B cell (primary cell): ENCODE results near the gene ITGB1BP1. TPM values are rescaled to one million over a fixed set of nuclear protein-coding genes. Genes with fewer than 3 reads are reported as not detected.

Experiments used
- ATAC-seq: fragments of 200-7000 bp; cut with Tn5 transposase; one replicate; pipeline ENCODE4 v1.10.0; 2021; ENCODE audit warnings: low read depth, mild to moderate bottlenecking, moderate number of reproducible peaks, moderate library complexity
- CTCF ChIA-PET: fragments of 350-600 bp; sonication (Branson Sonifier 250); formaldehyde crosslinking; loops from one replicate; lab custom pipeline; 2021; ENCODE audit warnings: antibody characterized with exemption, inconsistent platforms; lab: Charles Lee
- POLR2A ChIA-PET: fragments of 350-600 bp; sonication (Branson Sonifier 250); formaldehyde crosslinking; loops from one replicate; lab custom pipeline; 2021; ENCODE audit warnings: antibody characterized with exemption; lab: Charles Lee
- DNase-seq: peaks from one replicate; pipeline ENCODE4 v3.0.0; 2013
- H2AFZ ChIP-seq: 2 replicates; pipeline ENCODE4 v1.6.1; 2012; ENCODE audit warnings: mild to moderate bottlenecking, low read depth, low read length; ENCODE audit not compliant: insufficient read depth, poor library complexity, severe bottlenecking
- H3K27ac ChIP-seq, 2 donors: 1 replicate in 1 of 2; 2 replicates in 1 of 2; pipeline ENCODE4 v1.5.1; 2012 to 2013; ENCODE audit warnings: low read length in 2 of 2, mild to moderate bottlenecking in 2 of 2, moderate library complexity in 1 of 2
- H3K27me3 ChIP-seq, 4 experiments: fragments of 200-600 bp in 1 of 4; sonication (generic) in 1 of 4; replicated peaks in 1 of 4; 1 replicate in 2 of 4; 2 replicates in 2 of 4; pipeline versions ENCODE4 v1.6.1 to v1.7.0; 2013 to 2016; ENCODE audit warnings: low read length in 3 of 4, mild to moderate bottlenecking in 2 of 4, mixed read lengths in 1 of 4, moderate library complexity in 1 of 4; ENCODE audit not compliant: insufficient read depth in 4 of 4, control insufficient read depth in 3 of 4; ENCODE audit errors: control extremely low read depth in 1 of 4
- H3K36me3 ChIP-seq, 2 experiments: replicated peaks in 1 of 2; 1 replicate in 1 of 2; 2 replicates in 1 of 2; pipeline versions ENCODE4 v1.6.1 to v1.7.1; 2013; ENCODE audit warnings: low read length in 1 of 2; ENCODE audit not compliant: insufficient read depth in 2 of 2, control insufficient read depth in 1 of 2; ENCODE audit errors: control extremely low read depth in 1 of 2, extremely low read depth in 1 of 2
- H3K4me1 ChIP-seq, 2 donors: fragments of 200-600 bp in 1 of 2; sonication (generic) in 1 of 2; 1 replicate in 1 of 2; 2 replicates in 1 of 2; pipeline versions ENCODE4 v1.5.1 to v1.6.1; 2013 to 2017; ENCODE audit warnings: low read length in 2 of 2; ENCODE audit not compliant: control insufficient read depth in 2 of 2, insufficient read depth in 2 of 2
- H3K4me2 ChIP-seq: replicated peaks from 2 replicates; pipeline ENCODE3; 2012; ENCODE audit warnings: mild to moderate bottlenecking, low read depth, low read length; ENCODE audit not compliant: poor library complexity, severe bottlenecking
- H3K4me3 ChIP-seq, 5 experiments: fragments of 200-600 bp in 1 of 5; sonication (generic) in 1 of 5; 1 replicate in 3 of 5; 2 replicates in 2 of 5; pipeline versions ENCODE4 v1.5.1 to v1.7.0; 2011 to 2016; ENCODE audit warnings: low read length in 4 of 5, mild to moderate bottlenecking in 4 of 5, low read depth in 2 of 5, control low read depth in 1 of 5, moderate library complexity in 1 of 5; ENCODE audit not compliant: insufficient read depth in 1 of 5; ENCODE audit errors: control extremely low read depth in 1 of 5, extremely low read depth in 1 of 5
- H3K79me2 ChIP-seq: fragments of 200-600 bp; sonication (generic); one replicate; pipeline ENCODE4 v1.6.0; 2016; ENCODE audit warnings: low read length; ENCODE audit not compliant: control insufficient read depth, insufficient read depth
- H3K9ac ChIP-seq: fragments of 200-600 bp; sonication (generic); 2 replicates; pipeline ENCODE4 v1.6.1; 2017; ENCODE audit warnings: mild to moderate bottlenecking, low read length, moderate library complexity
- H3K9me3 ChIP-seq, 3 donors: one replicate each; pipeline versions ENCODE4 v1.6.1 to v1.7.1; 2013; ENCODE audit warnings: low read length in 2 of 3; ENCODE audit not compliant: control insufficient read depth in 2 of 3, insufficient read depth in 1 of 3; ENCODE audit errors: control extremely low read depth in 1 of 3
- H4K20me1 ChIP-seq: 2 replicates; pipeline ENCODE4 v1.6.0; 2012; ENCODE audit warnings: mild to moderate bottlenecking, low read length; ENCODE audit not compliant: insufficient read depth, control insufficient read depth, poor library complexity, severe bottlenecking
- H3K27ac Mint-ChIP-seq: one replicate; pipeline ENCODE4 v1.8.0; 2021; ENCODE audit warnings: mixed read lengths
- H3K27me3 Mint-ChIP-seq: one replicate; pipeline ENCODE4 v1.8.0; 2021; ENCODE audit warnings: mixed read lengths
- H3K4me1 Mint-ChIP-seq: one replicate; pipeline ENCODE4 v1.8.0; 2021; ENCODE audit warnings: mixed read lengths
- H3K4me3 Mint-ChIP-seq: one replicate; pipeline ENCODE4 v1.8.0; 2021; ENCODE audit warnings: mixed read lengths
- H3K9me3 Mint-ChIP-seq: one replicate; pipeline ENCODE4 v1.8.0; 2022; ENCODE audit warnings: mixed read lengths; ENCODE audit not compliant: insufficient read depth
- EZH2 ChIP-seq: IDR thresholded peaks from 2 replicates; pipeline ENCODE4 v1.6.1; 2012; ENCODE audit warnings: borderline replicate concordance, low read depth, mild to moderate bottlenecking, moderate library complexity, low read length; ENCODE audit not compliant: insufficient read depth, poor library complexity, severe bottlenecking
- WGBS: methylation state at CpG from one replicate; pipeline ENCODE4 v1.1.5; 2013; ENCODE audit warnings: missing lambda C conversion rate; ENCODE audit not compliant: insufficient coverage; 5-methylcytosine and 5-hydroxymethylcytosine counted together
- intact Hi-C: fragments of 100-400 bp; cut with micrococcal nuclease; formaldehyde crosslinking; loops from one replicate; pipeline ENCODE4 v1.10.0; 2022
- polyA plus RNA-seq: library from polyadenylated mRNA; depleted of rRNA; stranded (reverse); fragments of >200 nt; gene quantifications from 2 replicates; pipeline ENCODE4 v1.2.3, GENCODE V29; 2012
- total RNA-seq, 2 donors: library from RNA; stranded (reverse); fragments of 120-200 nt in 1 of 2; gene quantifications; 1 replicate in 1 of 2; 2 replicates in 1 of 2; pipeline versions ENCODE4 v1.2.3 to v1.2.4, GENCODE V29; 2013 to 2022
- TF ChIP-seq, protein P1 (sequence below): fragments of 200-600 bp; IDR thresholded peaks from one replicate; pipeline ENCODE4 v1.8.0; 2022; ENCODE audit warnings: antibody characterized with exemption, mild to moderate bottlenecking

Gene ITGB1BP1
- total and polyA plus RNA-seq, 2 donors (not counting 1 experiment from before 2014, with no cell fraction given), result 25.7 to 47.1 TPM

- H3K79me2 ChIP-seq, result no peaks in the 10 kb centered on the region
- no peak overlapping the region for H2AFZ ChIP-seq
- Mint-ChIP-seq H3K9me3 (no peaks in the 10 kb centered on the region), H3K4me1 (no peaks in the 10 kb centered on the region), H3K4me3 (no peak overlapping the region), H3K27ac (no peak overlapping the region), H3K27me3 (peaks cover 30% of the 10 kb centered on the region)
- intact Hi-C loops, result no loop called here
- H3K4me1 ChIP-seq, result no peaks in the 10 kb centered on the region
- no peak overlapping the region for H3K27ac ChIP-seq
- POLR2A ChIA-PET, result no interaction called here
- H3K4me2 ChIP-seq, result no peak overlapping the region
- no peak for DNase-seq
- no peaks in the 10 kb centered on the region for H4K20me1 ChIP-seq
- TF ChIP-seq, protein P1, sequence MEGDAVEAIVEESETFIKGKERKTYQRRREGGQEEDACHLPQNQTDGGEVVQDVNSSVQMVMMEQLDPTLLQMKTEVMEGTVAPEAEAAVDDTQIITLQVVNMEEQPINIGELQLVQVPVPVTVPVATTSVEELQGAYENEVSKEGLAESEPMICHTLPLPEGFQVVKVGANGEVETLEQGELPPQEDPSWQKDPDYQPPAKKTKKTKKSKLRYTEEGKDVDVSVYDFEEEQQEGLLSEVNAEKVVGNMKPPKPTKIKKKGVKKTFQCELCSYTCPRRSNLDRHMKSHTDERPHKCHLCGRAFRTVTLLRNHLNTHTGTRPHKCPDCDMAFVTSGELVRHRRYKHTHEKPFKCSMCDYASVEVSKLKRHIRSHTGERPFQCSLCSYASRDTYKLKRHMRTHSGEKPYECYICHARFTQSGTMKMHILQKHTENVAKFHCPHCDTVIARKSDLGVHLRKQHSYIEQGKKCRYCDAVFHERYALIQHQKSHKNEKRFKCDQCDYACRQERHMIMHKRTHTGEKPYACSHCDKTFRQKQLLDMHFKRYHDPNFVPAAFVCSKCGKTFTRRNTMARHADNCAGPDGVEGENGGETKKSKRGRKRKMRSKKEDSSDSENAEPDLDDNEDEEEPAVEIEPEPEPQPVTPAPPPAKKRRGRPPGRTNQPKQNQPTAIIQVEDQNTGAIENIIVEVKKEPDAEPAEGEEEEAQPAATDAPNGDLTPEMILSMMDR, result no peak
- TF ChIP-seq EZH2, result no peak
- H3K27me3 ChIP-seq, result peaks cover 0 to 3% (median 0%) of the 10 kb centered on the region in 4 experiments
- no peak overlapping the region for H3K9ac ChIP-seq
- CTCF ChIA-PET, result no interaction called here
- H3K36me3 ChIP-seq, result no peaks in the 10 kb centered on the region
- WGBS, result 93% methylated on average over 2 of the region's 4 CpGs
- no peaks in the 10 kb centered on the region for H3K9me3 ChIP-seq
- H3K4me3 ChIP-seq, result no peak overlapping the region
- ATAC-seq, result no peak
Observed at GRCh38 chr2:9364791-9365497, 58.4 kb downstream of the ITGB1BP1 start.

GRCh38 chr2:9364373-9364772 is 59.0 kb downstream of the ITGB1BP1 start:
- H4K20me1 ChIP-seq, result no peaks in the 10 kb centered on the region
- no peak overlapping the region for H3K9ac ChIP-seq
- ChIA-PET POLR2A (no interaction called here), CTCF (no interaction called here)
- H3K4me2 ChIP-seq, result no peak overlapping the region
- H3K4me3 ChIP-seq, result no peak overlapping the region
- DNase-seq, result no peak
- H3K4me1 Mint-ChIP-seq, result no peaks in the 10 kb centered on the region
- no peak overlapping the region for H3K27ac ChIP-seq
- no peaks in the 10 kb centered on the region for H3K9me3 Mint-ChIP-seq
- no peaks in the 10 kb centered on the region for H3K36me3 ChIP-seq
- no peak overlapping the region for H3K4me3 Mint-ChIP-seq
- WGBS, result 96% methylated on average over 3 of the region's 4 CpGs
- peaks cover 0 to 2% (median 0%) of the 10 kb centered on the region in 4 experiments for H3K27me3 ChIP-seq
- ATAC-seq, result no peak
- peaks cover 25% of the 10 kb centered on the region for H3K27me3 Mint-ChIP-seq
- no peak overlapping the region for H2AFZ ChIP-seq
- TF ChIP-seq, protein P1, result no peak
- TF ChIP-seq EZH2, result no peak
- H3K9me3 ChIP-seq, result no peaks in the 10 kb centered on the region
- no peak overlapping the region for H3K27ac Mint-ChIP-seq
- no peaks in the 10 kb centered on the region for H3K79me2 ChIP-seq
- intact Hi-C loops, result no loop called here
- no peaks in the 10 kb centered on the region for H3K4me1 ChIP-seq
